ENCODE measurements around the gene PPT1. TPM values are rescaled to one million over a fixed set of nuclear protein-coding genes. Genes with fewer than 3 reads are reported as not detected.

The PPT1 gene
- 100 to 1,000 TPM; 180 to 282 (median 214) TPM for total RNA-seq
- polyA plus RNA-seq = 10 to 100 TPM; 57.1 to 88.0 (median 86.8) TPM
- long read RNA-seq, donor 1, full-length matches to known transcripts = 53 of 70 reads
- long read RNA-seq, donor 1, partial matches to known transcripts = 17 of 70 reads
- long read RNA-seq, donor 1, other reads (novel, unspliced or antisense) = 0 of 70 reads
- long read RNA-seq, donor 2, full-length matches to known transcripts = 40 of 53 reads
- long read RNA-seq, donor 2, partial matches to known transcripts = 13 of 53 reads
- long read RNA-seq, donor 2, other reads (novel, unspliced or antisense) = 0 of 53 reads

DNA sequence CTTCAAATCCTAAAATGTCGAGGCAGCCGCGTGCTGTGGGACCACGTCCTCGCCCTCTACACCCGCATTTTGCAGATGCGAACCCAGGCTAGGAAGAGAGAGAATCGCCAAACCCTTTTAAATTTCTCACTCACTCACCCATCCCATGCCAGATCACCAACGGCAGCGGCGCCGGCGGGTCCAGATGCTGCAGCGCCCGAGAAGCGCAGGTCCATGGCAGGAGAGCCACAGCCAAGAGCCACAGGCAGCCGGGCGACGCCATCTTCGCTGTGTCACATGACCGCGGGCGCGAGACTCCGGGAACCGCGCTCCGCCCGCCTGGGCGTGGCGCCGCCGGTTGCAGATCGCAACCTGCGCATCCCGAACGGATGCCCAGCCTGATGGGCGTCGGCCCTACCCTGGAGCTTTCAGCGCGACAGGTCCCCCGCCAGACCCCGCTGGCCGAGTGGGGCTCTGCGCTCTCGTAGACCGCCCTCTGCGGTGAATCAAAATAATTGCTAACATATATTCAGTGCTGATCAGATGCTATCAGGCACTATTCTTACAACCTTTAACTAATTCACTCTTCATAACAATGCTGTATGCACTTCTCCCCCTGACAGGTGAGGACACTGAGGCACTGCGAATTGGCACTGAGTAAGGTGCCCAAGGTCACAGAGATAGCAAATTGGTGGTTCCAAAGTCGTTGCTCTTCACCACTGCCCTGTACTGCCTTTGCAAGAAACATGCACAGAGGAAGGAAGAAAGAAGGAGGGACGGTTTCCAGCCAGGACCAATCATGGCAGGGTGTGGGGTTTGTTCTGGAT, at the start of gene PPT1:
PPT1 (minus strand) TSS at position 276 of the 806 bp plus-strand sequence; CDS start at position 262, 14 bp downstream.
- Histone ChIP-seq H3K4me1 (peaks cover 13 to 54% (median 34%) of the 10 kb centered on the region in 6 donors), H3K27me3 (replicated peaks in 1 of 7) (no peaks in the 10 kb centered on the region), H3K9me3 (peaks cover 0 to 4% (median 1%) of the 10 kb centered on the region in 8 donors), H3K36me3 (peaks cover 0 to 9% (median 2%) of the 10 kb centered on the region in 6 donors), H3K27ac (peak within 1 kb of the TSS; percentile 49 to 90 (median 82)), H3K4me3 (peak within 1 kb of the TSS; percentile 43 to 97 (median 76))
- WGBS, 5 donors = 0 to 1% (median 0%) methylated on average over 27 to 51 of the region's 51 CpGs
- peak; percentile 81 to 93 (median 88) for TF ChIP-seq POLR2AphosphoS5 (IDR thresholded peaks at IDR 0.05)
- TF ChIP-seq POLR2A (IDR thresholded peaks at IDR 0.05) = no peak
- TF ChIP-seq, protein P1, sequence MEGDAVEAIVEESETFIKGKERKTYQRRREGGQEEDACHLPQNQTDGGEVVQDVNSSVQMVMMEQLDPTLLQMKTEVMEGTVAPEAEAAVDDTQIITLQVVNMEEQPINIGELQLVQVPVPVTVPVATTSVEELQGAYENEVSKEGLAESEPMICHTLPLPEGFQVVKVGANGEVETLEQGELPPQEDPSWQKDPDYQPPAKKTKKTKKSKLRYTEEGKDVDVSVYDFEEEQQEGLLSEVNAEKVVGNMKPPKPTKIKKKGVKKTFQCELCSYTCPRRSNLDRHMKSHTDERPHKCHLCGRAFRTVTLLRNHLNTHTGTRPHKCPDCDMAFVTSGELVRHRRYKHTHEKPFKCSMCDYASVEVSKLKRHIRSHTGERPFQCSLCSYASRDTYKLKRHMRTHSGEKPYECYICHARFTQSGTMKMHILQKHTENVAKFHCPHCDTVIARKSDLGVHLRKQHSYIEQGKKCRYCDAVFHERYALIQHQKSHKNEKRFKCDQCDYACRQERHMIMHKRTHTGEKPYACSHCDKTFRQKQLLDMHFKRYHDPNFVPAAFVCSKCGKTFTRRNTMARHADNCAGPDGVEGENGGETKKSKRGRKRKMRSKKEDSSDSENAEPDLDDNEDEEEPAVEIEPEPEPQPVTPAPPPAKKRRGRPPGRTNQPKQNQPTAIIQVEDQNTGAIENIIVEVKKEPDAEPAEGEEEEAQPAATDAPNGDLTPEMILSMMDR (IDR thresholded peaks at IDR 0.05 in 8 of 11, conservative IDR thresholded peaks at IDR 0.05 in 3 of 11) = peak in 4 of 11 experiments; percentile 14 to 42 (median 22)
- DNase-seq = peak; percentile 96
- intact Hi-C loops (cut with DNase I; ENCODE audit: low total_unique reads) = no loop called here

DNA sequence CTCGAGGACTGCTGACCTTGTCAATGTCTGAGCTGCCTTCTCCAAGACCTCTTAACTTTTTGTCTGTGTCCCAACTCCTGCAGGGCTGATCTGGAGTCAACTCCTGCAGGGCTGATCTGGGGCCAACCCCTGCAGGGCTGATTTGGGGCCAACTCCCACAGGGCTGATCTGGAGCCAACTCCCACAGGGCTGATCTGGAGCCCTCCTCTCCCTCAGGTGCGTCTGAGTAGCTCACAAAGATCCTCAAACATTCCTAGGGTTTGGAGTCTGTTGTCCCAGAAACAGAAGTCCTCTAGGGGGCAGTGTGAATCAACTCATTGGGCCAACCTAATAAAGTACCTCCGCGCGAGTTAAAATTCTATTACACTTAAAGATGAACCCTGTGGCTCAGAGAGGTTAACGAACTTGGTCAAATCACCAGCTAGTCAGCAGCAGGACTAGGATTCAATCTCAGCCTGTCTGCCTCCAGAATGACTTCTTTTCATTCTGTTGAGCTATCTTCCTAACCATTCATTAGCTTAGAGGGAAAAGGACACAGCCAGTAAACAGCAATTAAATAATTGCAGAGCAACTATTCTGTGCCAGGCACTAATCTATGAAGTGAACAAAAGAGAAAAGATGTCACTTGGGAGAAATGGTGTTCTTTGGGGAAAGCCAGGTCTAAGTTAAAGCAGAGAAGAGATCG, 47.0 kb upstream of the PPT1 start:
- no peak for DNase-seq
- 15 to 18% (median 15%) methylated on average over 7 of the region's 7 CpGs for WGBS, 5 donors
- Histone ChIP-seq H3K9me3 (no peaks in the 10 kb centered on the region), H3K4me1 (peaks cover 0 to 7% (median 3%) of the 10 kb centered on the region in 6 donors), H3K27ac (no peak overlapping the region), H3K27me3 (replicated peaks in 1 of 7) (peaks cover 0 to 19% (median 0%) of the 10 kb centered on the region in 7 donors), H3K36me3 (no peaks in the 10 kb centered on the region), H3K4me3 (no peak overlapping the region)
- TF ChIP-seq POLR2AphosphoS5 (IDR thresholded peaks at IDR 0.05) = no peak
- TF ChIP-seq, protein P1 (IDR thresholded peaks at IDR 0.05 in 8 of 11, conservative IDR thresholded peaks at IDR 0.05 in 3 of 11) = peak in 10 of 11 experiments; percentile 57 to 84 (median 74)
- intact Hi-C loops (cut with DNase I; ENCODE audit: low total_unique reads) = no loop called here

DNA sequence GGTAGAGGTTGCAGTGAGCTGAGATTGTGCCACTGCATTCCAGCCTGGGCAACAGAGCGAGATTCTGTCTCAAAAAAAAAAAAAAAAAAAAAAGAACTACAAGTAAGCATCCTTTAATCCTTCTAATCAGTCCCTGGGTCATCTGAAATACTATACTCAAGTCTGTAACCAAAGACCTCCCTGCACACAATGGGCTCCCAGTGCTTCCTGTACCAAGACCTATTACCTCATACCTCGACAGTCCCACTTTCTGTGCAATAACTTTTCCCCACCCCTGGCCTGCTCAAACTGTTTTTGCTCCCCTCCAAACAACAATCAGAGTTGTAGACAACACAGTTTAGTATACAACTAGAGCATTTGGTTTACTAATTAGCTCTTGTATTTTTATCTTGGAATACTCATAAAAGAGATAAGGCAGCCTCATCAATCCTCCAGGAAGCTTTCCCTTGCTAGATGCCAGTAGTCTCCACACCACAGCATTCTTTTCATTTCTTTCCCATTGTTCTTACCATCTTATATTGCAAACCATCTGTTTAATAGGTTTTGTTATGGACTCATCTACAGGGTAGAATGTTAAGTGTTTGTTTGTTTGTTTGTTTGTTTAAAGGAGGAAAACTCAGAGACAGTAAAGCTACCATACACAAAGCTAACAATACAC, 45.0 kb upstream of the PPT1 start:
- Histone ChIP-seq H3K4me3 (no peak overlapping the region), H3K27ac (no peak overlapping the region), H3K9me3 (no peaks in the 10 kb centered on the region), H3K4me1 (peaks cover 0 to 7% (median 3%) of the 10 kb centered on the region in 6 donors), H3K36me3 (no peaks in the 10 kb centered on the region), H3K27me3 (replicated peaks in 1 of 7) (peaks cover 0 to 19% (median 0%) of the 10 kb centered on the region in 7 donors)
- 17 to 68% (median 47%) methylated on average over 1 to 2 of the region's 2 CpGs for WGBS, 5 donors
- intact Hi-C loops (cut with DNase I; ENCODE audit: low total_unique reads) = no loop called here
- DNase-seq = no peak
- TF ChIP-seq POLR2A (IDR thresholded peaks at IDR 0.05) (no peak), POLR2AphosphoS5 (IDR thresholded peaks at IDR 0.05) (no peak)
- TF ChIP-seq, protein P1 (IDR thresholded peaks at IDR 0.05 in 8 of 11, conservative IDR thresholded peaks at IDR 0.05 in 3 of 11) = no peak

All from spleen (tissue), 13 donors.